ENCODE data around the gene TLCD1.

GRCh38 chr17:28735242-28735722 lies 9.2 kb upstream of the TLCD1 start:
- TF ChIP-seq CTCF (conservative IDR thresholded peaks at IDR 0.05; ENCODE audit: low read depth in 2 of 2) (no peak), NANOG (IDR thresholded peaks at IDR 0.05; ENCODE audit: borderline replicate concordance) (no peak), STAT1 (IDR thresholded peaks at IDR 0.05; ENCODE audit: unreplicated experiment) (no peak), EZH2 (IDR thresholded peaks at IDR 0.05; ENCODE audit: low read depth, unreplicated experiment) (no peak), EZH2phosphoT487 (IDR thresholded peaks at IDR 0.05; ENCODE audit: unreplicated experiment) (no peak), REST (IDR thresholded peaks at IDR 0.05; ENCODE audit: unreplicated experiment) (no peak), ZNF114 (CRISPR knock-in tag; IDR thresholded peaks at IDR 0.05) (no peak), POLR2AphosphoS5 (IDR thresholded peaks at IDR 0.05; ENCODE audit: low read depth) (no peak)

Data from GM23338 (cell line).